Hepatocyte (in vitro differentiated cells): ENCODE measurements around the gene AKTIP. TPM values are rescaled to one million over a fixed set of nuclear protein-coding genes. Genes with fewer than 3 reads are reported as not detected.

Experiments used
- DNase-seq: peaks from one replicate; pipeline ENCODE4 v3.0.0-alpha.2; 2016; ENCODE audit warnings: low spot score
- H2AFZ ChIP-seq: fragments of 200-600 bp; sonication (generic); 2 replicates; pipeline ENCODE4 v1.6.0; 2016; ENCODE audit warnings: antibody characterized with exemption, mild to moderate bottlenecking
- H3K27ac ChIP-seq: fragments of 200-600 bp; sonication (generic); 2 replicates; pipeline ENCODE4 v1.5.1; 2016; ENCODE audit warnings: mild to moderate bottlenecking
- H3K27me3 ChIP-seq: fragments of 200-600 bp; sonication (generic); 2 replicates; pipeline ENCODE4 v1.6.1; 2016
- H3K36me3 ChIP-seq: fragments of 200-600 bp; sonication (generic); replicated peaks from 2 replicates; pipeline ENCODE4 v1.5.1; 2016; ENCODE audit warnings: low read depth; ENCODE audit not compliant: insufficient read depth
- H3K4me1 ChIP-seq: fragments of 200-600 bp; sonication (generic); 2 replicates; pipeline ENCODE4 v1.5.1; 2016; ENCODE audit warnings: mild to moderate bottlenecking, moderate library complexity; ENCODE audit not compliant: insufficient read depth
- H3K4me2 ChIP-seq: fragments of 200-600 bp; sonication (generic); 2 replicates; pipeline ENCODE4 v1.6.0; 2016
- H3K4me3 ChIP-seq: fragments of 200-600 bp; sonication (generic); 2 replicates; pipeline ENCODE4 v1.5.1; 2016; ENCODE audit warnings: mild to moderate bottlenecking
- H3K79me2 ChIP-seq: fragments of 200-600 bp; sonication (generic); 2 replicates; pipeline ENCODE4 v1.6.0; 2017; ENCODE audit warnings: mild to moderate bottlenecking
- H3K9me2 ChIP-seq: fragments of 200-600 bp; sonication (generic); replicated peaks from 2 replicates; pipeline ENCODE4 v1.6.0; 2017; ENCODE audit warnings: mild to moderate bottlenecking; ENCODE audit not compliant: insufficient read depth
- H3K9me3 ChIP-seq: fragments of 200-600 bp; sonication (generic); 2 replicates; pipeline ENCODE4 v1.5.1; 2016; ENCODE audit warnings: low read depth, mild to moderate bottlenecking
- H4K20me1 ChIP-seq: fragments of 200-600 bp; sonication (generic); 2 replicates; pipeline ENCODE4 v1.6.0; 2016; ENCODE audit warnings: mild to moderate bottlenecking; ENCODE audit not compliant: insufficient read depth, poor library complexity, severe bottlenecking
- CTCF ChIP-seq: fragments of 200-600 bp; sonication (generic); IDR thresholded peaks from 2 replicates; pipeline ENCODE4 v1.5.1; 2016; ENCODE audit warnings: antibody characterized with exemption, mild to moderate bottlenecking; ENCODE audit not compliant: poor library complexity
- EZH2 ChIP-seq: fragments of 200-600 bp; sonication (generic); IDR thresholded peaks from 2 replicates; pipeline ENCODE4 v1.6.1; 2016; ENCODE audit warnings: antibody characterized with exemption, mild to moderate bottlenecking, borderline replicate concordance
- EZH2phosphoT487 ChIP-seq: fragments of 200-600 bp; sonication (generic); IDR thresholded peaks from one replicate; pipeline ENCODE4 v1.6.1; 2018; ENCODE audit warnings: antibody characterized with exemption, mild to moderate bottlenecking, low read depth, moderate library complexity; ENCODE audit not compliant: unreplicated experiment, severe bottlenecking
- WGBS: methylation state at CpG from one replicate; pipeline ENCODE4 v1.1.6; 2016; ENCODE audit warnings: low lambda C conversion rate; ENCODE audit errors: missing lambda C conversion rate; 5-methylcytosine and 5-hydroxymethylcytosine counted together
- polyA plus RNA-seq: library from polyadenylated mRNA; unstranded; fragments of >200 nt; fragmentation: Nextera tagmentation; extraction: Ambion mirVana; gene quantifications from 2 replicates; pipeline ENCODE4 v1.2.1, GENCODE V29; 2016
- total RNA-seq: library from RNA; depleted of rRNA; stranded (reverse); fragments of >200 nt; gene quantifications from 2 replicates; pipeline ENCODE4 v1.2.3, GENCODE V29; 2014

The AKTIP gene
- total RNA-seq (29.5 and 43.7 TPM in 2 replicates), polyA plus RNA-seq (24.3 and 38.6 TPM in 2 replicates)

DNA sequence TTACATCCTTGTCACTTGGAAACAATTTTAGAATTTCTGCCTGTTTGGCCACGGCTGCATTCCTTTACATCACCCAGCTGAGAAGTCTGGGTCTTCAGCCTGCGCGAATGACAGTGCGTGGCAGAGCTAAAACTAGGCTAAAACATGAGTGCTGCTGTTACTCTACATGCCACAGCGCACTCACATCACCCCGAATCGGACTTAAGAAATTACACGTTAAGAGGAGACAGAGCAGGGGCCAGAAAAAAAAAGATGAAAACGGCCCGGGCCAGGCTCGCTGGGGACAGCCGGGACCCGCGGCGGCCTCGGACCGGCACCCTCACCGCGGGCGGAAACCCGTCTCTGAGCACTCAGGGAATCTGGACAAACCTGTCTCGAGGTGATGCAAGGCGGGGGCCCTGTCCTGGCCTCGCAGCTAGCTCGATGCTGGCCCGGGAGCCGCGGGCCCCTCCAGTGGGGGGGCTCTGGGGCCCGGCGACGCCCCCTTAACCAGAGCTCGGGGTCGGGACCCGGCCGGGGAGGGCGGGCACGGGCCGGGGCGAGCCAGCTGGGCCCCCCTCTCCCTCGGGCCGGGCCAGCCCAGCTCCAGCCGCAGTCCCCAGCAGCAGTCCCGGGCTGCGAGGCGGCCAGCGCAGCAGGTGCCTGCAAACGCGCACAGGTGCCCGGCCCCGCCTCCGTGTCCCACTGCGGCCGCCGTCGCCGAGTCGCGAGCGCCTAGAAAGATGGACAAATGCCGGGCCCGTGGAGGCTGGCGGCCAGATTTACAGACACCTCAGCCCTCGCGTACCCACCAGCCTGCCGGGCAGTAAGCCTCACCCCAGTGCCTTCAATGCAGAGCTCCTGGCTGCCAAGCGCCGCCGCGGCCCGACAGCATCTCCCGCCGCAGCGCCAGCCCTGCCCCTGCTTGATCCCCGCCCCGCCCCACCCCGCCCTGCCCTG lies at the start of gene AKTIP:
TSS of gene AKTIP (minus strand) at position 879 of the 939 bp plus-strand sequence. CDS start 2,950 bp downstream, outside the sequence.
- Histone ChIP-seq H3K27ac (peak within 1 kb of the TSS; percentile 92), H2AFZ (peak within 1 kb of the TSS; percentile 47), H3K36me3 (no peaks in the 10 kb centered on the region), H3K4me1 (peaks cover 27% of the 10 kb centered on the region), H3K79me2 (peaks cover 35% of the 10 kb centered on the region), H3K4me3 (peak within 1 kb of the TSS; percentile 40), H3K4me2 (peak within 1 kb of the TSS; percentile 86), H3K9me2 (no peaks in the 10 kb centered on the region), H3K9me3 (no peaks in the 10 kb centered on the region), H4K20me1 (peaks cover 2% of the 10 kb centered on the region), H3K27me3 (no peaks in the 10 kb centered on the region)
- WGBS: 1% methylated on average over 45 of the region's 76 CpGs
- DNase-seq: peak; percentile 80
- TF ChIP-seq CTCF (no peak), EZH2phosphoT487 (no peak), EZH2 (no peak)

- Histone ChIP-seq H3K4me2 (peak overlapping the region; percentile 25), H3K4me1 (peaks cover 5% of the 10 kb centered on the region), H3K27ac (peak overlapping the region; percentile 76), H3K27me3 (no peaks in the 10 kb centered on the region), H3K9me3 (no peaks in the 10 kb centered on the region), H3K79me2 (no peaks in the 10 kb centered on the region), H2AFZ (no peak overlapping the region), H3K9me2 (no peaks in the 10 kb centered on the region), H3K4me3 (no peak overlapping the region), H3K36me3 (no peaks in the 10 kb centered on the region), H4K20me1 (no peaks in the 10 kb centered on the region)
- peak; percentile 90 for DNase-seq
- 18% methylated on average over 17 of the region's 18 CpGs for WGBS
- peak; percentile 88 for TF ChIP-seq CTCF
- TF ChIP-seq EZH2phosphoT487: no peak
- TF ChIP-seq EZH2: no peak
These were observed 47.1 kb upstream of the AKTIP start for GRCh38 chr16:53549970-53550690.

DNA sequence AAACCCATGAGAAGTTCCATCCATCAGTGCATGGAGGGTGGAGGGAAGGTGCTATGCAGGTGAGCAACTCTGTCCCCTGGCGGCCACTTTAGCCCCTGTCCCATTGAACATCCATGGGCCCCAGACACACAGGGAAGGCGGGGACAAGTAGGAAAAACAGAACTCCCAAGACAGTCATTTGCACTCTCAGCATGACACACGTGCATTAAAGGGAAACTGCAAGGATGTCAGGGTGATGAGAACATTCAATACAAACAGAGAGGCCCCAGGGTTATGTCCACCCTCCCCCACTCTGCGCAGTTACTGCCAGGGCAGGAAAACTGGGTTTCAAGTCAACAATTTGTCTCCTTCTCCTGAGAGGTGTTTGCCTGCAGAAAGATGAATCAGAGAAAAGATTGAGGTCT lies 44.0 kb upstream of the AKTIP start:
- Histone ChIP-seq H3K79me2 (no peaks in the 10 kb centered on the region), H3K4me3 (no peak overlapping the region), H3K27me3 (no peaks in the 10 kb centered on the region), H3K9me3 (no peaks in the 10 kb centered on the region), H2AFZ (no peak overlapping the region), H3K36me3 (no peaks in the 10 kb centered on the region), H3K27ac (no peak overlapping the region), H3K9me2 (no peaks in the 10 kb centered on the region), H3K4me2 (no peak overlapping the region), H4K20me1 (no peaks in the 10 kb centered on the region), H3K4me1 (peaks cover 5% of the 10 kb centered on the region)
- 44% methylated on average over 4 of the region's 4 CpGs for WGBS
- peak; percentile 57 for DNase-seq
- TF ChIP-seq CTCF: peak; percentile 35
- no peak for TF ChIP-seq EZH2phosphoT487
